Ovary (tissue), 9 donors: Measurements from ENCODE around the gene SLC30A7. TPM values are rescaled to one million over a fixed set of nuclear protein-coding genes. Genes with fewer than 3 reads are reported as not detected.

Experiments used
- DNase-seq, 5 donors: peaks; one replicate each; pipeline ENCODE4 v3.0.0-alpha.2; 2019 to 2020
- H3K27ac ChIP-seq, 2 donors: fragments of 200-600 bp; one replicate each; pipeline versions ENCODE4 v1.5.1 to v1.8.0; 2019 to 2022
- H3K27me3 ChIP-seq: fragments of 200-600 bp; one replicate; pipeline ENCODE4 v1.8.0; 2022
- H3K36me3 ChIP-seq: fragments of 200-600 bp; sonication (generic); one replicate; pipeline ENCODE4 v1.5.1; 2019
- H3K4me1 ChIP-seq: one replicate; pipeline ENCODE4 v1.8.1; 2013; ENCODE audit warnings: mild to moderate bottlenecking, moderate library complexity; ENCODE audit not compliant: insufficient read depth
- H3K4me3 ChIP-seq: fragments of 200-600 bp; sonication (generic); one replicate; pipeline ENCODE4 v1.5.1; 2017
- H3K9me3 ChIP-seq, 2 donors: fragments of 200-600 bp in 1 of 2; sonication (generic) in 1 of 2; one replicate each; pipeline versions ENCODE4 v1.5.1 to v1.8.1; 2013 to 2019; ENCODE audit warnings: mild to moderate bottlenecking in 1 of 2, moderate library complexity in 1 of 2
- CTCF ChIP-seq, 3 donors: fragments of 450-650 bp in 2 of 3; fragments of 200-600 bp in 1 of 3; IDR thresholded peaks; one replicate each; pipeline versions ENCODE4 v1.5.1 to v1.8.0; 2016 to 2022; ENCODE audit warnings: antibody characterized with exemption in 3 of 3, mild to moderate bottlenecking in 1 of 3
- EP300 ChIP-seq: sonication (generic); formaldehyde crosslinking; IDR thresholded peaks from one replicate; pipeline ENCODE4 v1.6.1; 2017; ENCODE audit warnings: antibody characterized with exemption
- POLR2A ChIP-seq: fragments of 450-650 bp; IDR thresholded peaks from one replicate; pipeline ENCODE4 v1.6.1; 2017; ENCODE audit warnings: antibody characterized with exemption, mild to moderate bottlenecking, moderate library complexity
- WGBS, 3 donors: extraction: QIAGEN DNeasy Blood & Tissue Kit in 1 of 3; methylation state at CpG; one replicate each; pipeline versions ENCODE4 v1.1.5 to v1.1.7; 2013 to 2017; 5-methylcytosine and 5-hydroxymethylcytosine counted together
- intact Hi-C, 4 donors: fragments of 100-400 bp; cut with DNase I; formaldehyde crosslinking; loops; one replicate each; pipeline versions ENCODE4 v1.11.0 to v1.15.1; 2022 to 2023
- polyA plus RNA-seq, 2 donors: library from polyadenylated mRNA; stranded (reverse); fragments of 200-250 nt in 1 of 2; fragments of 350-450 nt in 1 of 2; fragmentation: Illumina TruSeq in 1 of 2; extraction: RNeasy Lipid Tissue Mini Kit (QIAGEN cat#74804) in 1 of 2; gene quantifications; one replicate each; pipeline ENCODE4 v1.2.3, GENCODE V29; 2013 to 2014
- total RNA-seq, 7 donors: library from RNA; depleted of rRNA in 2 of 7; stranded (reverse); fragments of >200 nt in 2 of 7; fragmentation: NEBNext Ultra II Directional in 3 of 7; extraction: Animal tissue kit (Norgen Biotek cat#: 25700) in 3 of 7; gene quantifications; one replicate each; pipeline versions ENCODE4 v1.1.0 to v1.2.4, GENCODE V29; 2016 to 2023
- donor health status: DM: no; HTN: no; CAD: no; lungs with moderate emphysema.
- donor health status: DM: no; HTN: no; CAD: no.
- donor health status: Bipolar disorder and iron deficiency.
- donor health status: DM: yes; HTN: yes; CAD: no.
- donor health status: DM: no; HTN: no; CAD: no.
- donor health status: DM: yes; HTN: yes; CAD: no.

SLC30A7 gene
- total and polyA plus RNA-seq, 9 donors = 4.1 to 25.3 (median 15.4) TPM

GRCh38 chr1:100893718-100894117 lies 2.2 kb upstream of the SLC30A7 start:
- 20 to 34% (median 33%) methylated on average over 2 of the region's 2 CpGs for WGBS, 3 donors
- no peaks in the 10 kb centered on the region for H3K36me3 ChIP-seq
- TF ChIP-seq POLR2A (no peak), CTCF (IDR thresholded peaks at IDR 0.05) (no peak), EP300 (no peak)
- no peak overlapping the region for H3K27ac ChIP-seq
- peaks cover 3% of the 10 kb centered on the region for H3K4me1 ChIP-seq
- DNase-seq = no peak
- H3K4me3 ChIP-seq = peak overlapping the region; percentile 86
- intact Hi-C loops = no loop called here
- no peaks in the 10 kb centered on the region for H3K27me3 ChIP-seq
- H3K9me3 ChIP-seq = no peaks in the 10 kb centered on the region

GRCh38 chr1:100894603-100895539 lies 1.0 kb upstream of the SLC30A7 start, which contains the start of gene EXTL2:
EXTL2 (minus strand) TSS chr1:100894842; CDS start chr1:100888757, 6,085 bp downstream.
- peak; percentile 75 to 85 (median 77) for DNase-seq
- peaks cover 3% of the 10 kb centered on the region for H3K4me1 ChIP-seq
- H3K27me3 ChIP-seq = no peaks in the 10 kb centered on the region
- H3K36me3 ChIP-seq = no peaks in the 10 kb centered on the region
- peak within 1 kb of the TSS; percentile 31 to 91 for H3K27ac ChIP-seq
- TF ChIP-seq POLR2A (peak; percentile 28), CTCF (IDR thresholded peaks at IDR 0.05) (no peak), EP300 (no peak)
- H3K4me3 ChIP-seq = peak within 1 kb of the TSS; percentile 86
- WGBS, 3 donors = 0 to 1% (median 1%) methylated on average over 47 of the region's 47 CpGs
- H3K9me3 ChIP-seq = no peaks in the 10 kb centered on the region
- intact Hi-C loops = no loop called here

- H3K4me3 ChIP-seq = peak overlapping the region; percentile 86
- TF ChIP-seq CTCF (IDR thresholded peaks at IDR 0.05) = no peak
- TF ChIP-seq EP300 = no peak
- TF ChIP-seq POLR2A = no peak
- H3K4me1 ChIP-seq = peaks cover 3% of the 10 kb centered on the region
- DNase-seq = no peak
- 0 to 1% (median 1%) methylated on average over 12 of the region's 12 CpGs for WGBS, 3 donors
- intact Hi-C loops = no loop called here
- H3K27me3 ChIP-seq = no peaks in the 10 kb centered on the region
- H3K36me3 ChIP-seq = no peaks in the 10 kb centered on the region
- no peaks in the 10 kb centered on the region for H3K9me3 ChIP-seq
- peak overlapping the region; percentile 17 to 91 for H3K27ac ChIP-seq
Observed at GRCh38 chr1:100896481-100896982, 642 bp downstream of the SLC30A7 start.

- Histone ChIP-seq H3K4me1 (no peaks in the 10 kb centered on the region), H3K27me3 (no peaks in the 10 kb centered on the region), H3K9me3 (no peaks in the 10 kb centered on the region), H3K36me3 (no peaks in the 10 kb centered on the region), H3K4me3 (no peak overlapping the region), H3K27ac (no peak overlapping the region)
- intact Hi-C loops = no loop called here
- no peak for DNase-seq
- no peak for TF ChIP-seq EP300
- no peak for TF ChIP-seq CTCF (IDR thresholded peaks at IDR 0.05)
- no peak for TF ChIP-seq POLR2A
- 100% methylated on average over 1 of the region's 1 CpG for WGBS, 3 donors
Observed at GRCh38 chr1:100902365-100902764, 6.5 kb downstream of the SLC30A7 start.
